ENCODE results near the gene ACTC1.

DNA sequence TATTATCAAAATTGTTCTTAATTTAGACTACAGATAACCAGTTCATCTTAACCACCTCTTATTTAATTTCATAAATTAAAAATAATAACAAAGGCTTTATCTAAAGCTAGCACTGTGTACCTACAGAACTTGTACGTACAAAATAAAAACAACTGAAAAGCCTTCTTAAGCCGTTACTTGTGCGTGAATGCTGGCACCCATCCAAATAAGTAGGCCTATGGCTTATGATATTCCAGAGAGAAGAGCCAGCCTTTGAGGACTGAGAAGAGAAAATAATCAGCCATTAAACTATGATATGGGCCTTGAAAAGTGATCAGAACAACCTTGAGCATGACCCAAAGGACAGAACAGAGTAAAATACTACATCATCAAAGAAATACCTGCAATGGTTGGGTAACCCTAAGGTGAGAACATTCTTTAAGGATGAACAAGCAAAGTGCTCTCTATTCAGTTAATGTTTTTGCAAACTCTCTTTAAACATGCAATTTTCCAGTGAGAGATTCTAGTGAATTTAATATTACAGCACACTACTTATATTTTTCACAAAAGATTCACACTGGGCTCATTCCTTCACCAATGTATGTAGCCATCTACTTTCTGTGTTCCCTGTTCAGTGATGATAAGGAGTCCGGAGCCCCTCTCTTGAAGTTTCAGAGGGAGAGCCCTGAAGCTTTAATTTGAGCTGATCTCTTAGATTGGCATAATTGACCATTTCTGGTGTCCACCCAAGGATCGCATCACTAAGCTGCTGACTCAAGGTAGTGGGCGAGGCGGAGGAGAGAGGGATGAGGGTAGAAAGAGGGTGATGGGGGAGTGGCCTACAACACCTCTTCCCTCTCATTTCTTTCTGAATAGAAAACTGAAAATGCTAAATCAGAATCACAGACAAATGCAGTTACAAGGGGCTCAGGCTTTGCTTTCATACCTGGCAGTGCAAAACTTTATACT is 7.7 kb upstream of the ACTC1 start:
- TF ChIP-seq, protein P1, sequence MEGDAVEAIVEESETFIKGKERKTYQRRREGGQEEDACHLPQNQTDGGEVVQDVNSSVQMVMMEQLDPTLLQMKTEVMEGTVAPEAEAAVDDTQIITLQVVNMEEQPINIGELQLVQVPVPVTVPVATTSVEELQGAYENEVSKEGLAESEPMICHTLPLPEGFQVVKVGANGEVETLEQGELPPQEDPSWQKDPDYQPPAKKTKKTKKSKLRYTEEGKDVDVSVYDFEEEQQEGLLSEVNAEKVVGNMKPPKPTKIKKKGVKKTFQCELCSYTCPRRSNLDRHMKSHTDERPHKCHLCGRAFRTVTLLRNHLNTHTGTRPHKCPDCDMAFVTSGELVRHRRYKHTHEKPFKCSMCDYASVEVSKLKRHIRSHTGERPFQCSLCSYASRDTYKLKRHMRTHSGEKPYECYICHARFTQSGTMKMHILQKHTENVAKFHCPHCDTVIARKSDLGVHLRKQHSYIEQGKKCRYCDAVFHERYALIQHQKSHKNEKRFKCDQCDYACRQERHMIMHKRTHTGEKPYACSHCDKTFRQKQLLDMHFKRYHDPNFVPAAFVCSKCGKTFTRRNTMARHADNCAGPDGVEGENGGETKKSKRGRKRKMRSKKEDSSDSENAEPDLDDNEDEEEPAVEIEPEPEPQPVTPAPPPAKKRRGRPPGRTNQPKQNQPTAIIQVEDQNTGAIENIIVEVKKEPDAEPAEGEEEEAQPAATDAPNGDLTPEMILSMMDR (IDR thresholded peaks at IDR 0.05) = no peak
- TF ChIP-seq POLR2A (IDR thresholded peaks at IDR 0.05) = no peak

Measured in ovary (tissue), 3 donors.